IPS-20b (cell line): ENCODE data around the gene SLC30A7.
"Not testable (repeated sequence)": the region's sequence is repeated elsewhere in the genome, so short reads cannot be mapped to it uniquely, and the experiment has no call there.

Experiments
- H3K27ac ChIP-seq: one replicate; pipeline ENCODE4 v1.5.1; 2013; ENCODE audit warnings: low read length
- H3K27me3 ChIP-seq: 2 replicates; pipeline ENCODE4 v1.6.1; 2013; ENCODE audit warnings: mild to moderate bottlenecking, low read length, inconsistent platforms; ENCODE audit not compliant: insufficient read depth
- H3K36me3 ChIP-seq: 2 replicates; pipeline ENCODE4 v1.6.1; 2013; ENCODE audit warnings: low read depth, mild to moderate bottlenecking, inconsistent platforms, low read length, moderate library complexity; ENCODE audit not compliant: insufficient read depth
- H3K4me1 ChIP-seq: 2 replicates; pipeline ENCODE4 v1.6.1; 2013; ENCODE audit warnings: mild to moderate bottlenecking, control low read depth, inconsistent platforms, low read length, moderate library complexity; ENCODE audit not compliant: insufficient read depth
- H3K4me3 ChIP-seq: 2 replicates; pipeline ENCODE4 v1.5.1; 2013; ENCODE audit warnings: mild to moderate bottlenecking, low read length, inconsistent platforms
- H3K9ac ChIP-seq: 2 replicates; pipeline ENCODE4 v1.6.1; 2013; ENCODE audit warnings: low read depth, mild to moderate bottlenecking, inconsistent platforms, low read length, moderate library complexity
- H3K9me3 ChIP-seq: 2 replicates; pipeline ENCODE4 v1.6.1; 2013; ENCODE audit warnings: mild to moderate bottlenecking, low read depth, low read length, inconsistent platforms; ENCODE audit not compliant: insufficient read depth

Gene SLC30A7

DNA sequence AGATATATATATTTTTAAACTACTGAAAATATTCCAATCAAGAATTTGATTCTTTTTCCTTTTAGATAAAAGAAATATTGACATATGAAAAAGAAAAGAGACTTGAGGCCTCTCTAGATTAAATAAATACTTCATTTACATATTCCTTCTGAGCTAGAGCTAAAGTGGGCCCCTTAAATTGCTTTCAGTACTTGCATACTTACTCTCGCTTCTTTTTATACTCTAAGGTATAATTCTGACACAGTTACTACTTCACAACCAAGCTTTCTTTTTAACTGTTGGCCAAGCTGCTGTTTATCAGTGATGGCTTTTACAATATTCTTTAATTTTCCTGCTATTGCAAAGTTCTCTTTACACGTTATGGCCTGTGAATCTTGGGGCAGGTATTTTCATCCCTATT lies 25.9 kb upstream of the SLC30A7 start:
- Histone ChIP-seq H3K36me3 (peaks cover 18% of the 10 kb centered on the region), H3K4me3 (no peak overlapping the region), H3K9ac (no peak overlapping the region), H3K9me3 (no peaks in the 10 kb centered on the region), H3K27ac (no peak overlapping the region), H3K4me1 (no peaks in the 10 kb centered on the region), H3K27me3 (no peaks in the 10 kb centered on the region)

DNA sequence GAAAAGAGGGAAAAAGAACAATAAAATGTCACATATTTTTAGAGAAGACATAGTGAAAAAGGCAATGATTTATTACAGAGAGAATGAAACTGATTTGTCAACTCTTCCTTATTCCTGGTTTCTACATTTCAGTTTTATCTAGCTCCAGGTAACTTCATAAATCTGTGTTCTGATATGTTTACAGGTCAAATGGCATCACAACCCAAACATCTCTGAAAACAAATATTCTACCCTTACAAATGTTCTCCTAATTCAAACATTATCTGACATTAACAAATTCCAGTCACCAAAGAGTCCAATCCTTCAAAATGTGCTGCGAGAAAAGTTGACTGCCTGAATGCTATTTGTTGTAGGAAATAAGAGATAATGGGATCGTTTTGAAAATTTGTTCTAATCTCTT lies 21.5 kb upstream of the SLC30A7 start:
- no peaks in the 10 kb centered on the region for H3K27me3 ChIP-seq
- no peaks in the 10 kb centered on the region for H3K9me3 ChIP-seq
- H3K36me3 ChIP-seq, result peaks cover 48% of the 10 kb centered on the region
- H3K4me1 ChIP-seq, result no peaks in the 10 kb centered on the region
- H3K4me3 ChIP-seq, result no peak overlapping the region
- H3K9ac ChIP-seq, result no peak overlapping the region
- H3K27ac ChIP-seq, result no peak overlapping the region

DNA sequence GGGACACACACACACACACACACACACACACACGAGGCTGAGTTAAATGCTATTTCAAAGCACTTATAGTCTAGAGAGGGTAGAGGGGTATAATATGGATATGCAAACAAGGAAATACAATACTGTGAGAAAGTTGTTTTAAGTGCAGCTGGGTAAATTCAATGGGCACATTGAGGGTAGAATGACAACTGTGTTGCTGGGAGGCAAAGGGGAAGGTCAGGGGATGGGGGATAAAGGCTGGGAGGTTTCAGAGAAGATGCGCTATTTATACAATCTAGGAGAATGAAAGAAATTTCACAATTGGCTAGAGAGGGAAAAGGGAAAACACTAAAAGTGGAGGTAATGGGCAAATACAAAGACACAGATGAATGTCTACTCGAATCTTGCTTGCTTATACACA lies 20.7 kb upstream of the SLC30A7 start:
- H3K27me3 ChIP-seq, result no peaks in the 10 kb centered on the region

DNA sequence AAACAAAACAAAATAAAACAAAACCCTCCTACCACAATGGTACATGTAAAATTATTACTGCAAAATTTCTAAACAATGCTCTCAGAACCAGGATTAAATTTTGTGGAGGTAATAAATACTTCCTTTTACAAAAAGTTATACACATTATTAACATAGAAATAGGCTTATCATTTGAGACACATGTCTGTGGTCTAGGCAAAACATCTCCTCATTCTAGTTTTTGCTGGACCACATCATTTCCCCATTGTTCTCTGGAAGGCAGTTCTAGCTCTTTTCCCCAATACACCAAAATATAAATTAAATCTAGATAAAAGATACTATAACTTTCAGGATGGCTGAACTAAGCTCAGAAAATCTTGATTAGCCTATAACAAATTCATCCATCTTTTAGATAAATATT lies 19.6 kb upstream of the SLC30A7 start:
- H3K4me3 ChIP-seq, result no peak overlapping the region
- peaks cover 58% of the 10 kb centered on the region for H3K36me3 ChIP-seq
- H3K9ac ChIP-seq, result no peak overlapping the region
- H3K4me1 ChIP-seq, result no peaks in the 10 kb centered on the region
- H3K27ac ChIP-seq, result no peak overlapping the region
- no peaks in the 10 kb centered on the region for H3K27me3 ChIP-seq
- no peaks in the 10 kb centered on the region for H3K9me3 ChIP-seq

More for the DNA sequence above, 20.7 kb upstream of the SLC30A7 start:
- H3K4me3 ChIP-seq, result no peak overlapping the region
- H3K9ac ChIP-seq, result no peak overlapping the region
- H3K4me1 ChIP-seq, result no peaks in the 10 kb centered on the region
- no peaks in the 10 kb centered on the region for H3K9me3 ChIP-seq
- no peak overlapping the region for H3K27ac ChIP-seq
- H3K36me3 ChIP-seq, result peaks cover 52% of the 10 kb centered on the region

DNA sequence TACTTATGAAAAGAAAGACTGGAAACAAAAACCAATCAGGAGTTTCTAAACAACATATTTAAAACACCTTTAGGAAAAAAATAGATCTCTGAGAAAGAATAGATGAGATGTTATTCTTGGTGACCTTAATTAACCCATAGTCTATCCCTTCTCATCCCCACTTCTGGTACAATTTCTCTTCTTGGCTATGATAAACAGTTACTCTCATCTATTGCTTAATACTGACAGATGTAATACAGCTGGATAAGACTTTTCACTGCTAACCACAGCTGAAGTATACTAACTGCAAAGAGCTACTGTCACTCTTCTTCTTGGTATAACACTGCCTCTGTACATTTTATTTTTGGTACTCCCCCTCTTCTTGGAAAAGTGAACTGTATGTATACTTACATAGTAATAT lies 16.5 kb upstream of the SLC30A7 start:
- Histone ChIP-seq H3K4me1 (no peaks in the 10 kb centered on the region), H3K36me3 (peaks cover 43% of the 10 kb centered on the region), H3K27ac (no peak overlapping the region), H3K27me3 (no peaks in the 10 kb centered on the region), H3K4me3 (no peak overlapping the region), H3K9ac (no peak overlapping the region), H3K9me3 (no peaks in the 10 kb centered on the region)

DNA sequence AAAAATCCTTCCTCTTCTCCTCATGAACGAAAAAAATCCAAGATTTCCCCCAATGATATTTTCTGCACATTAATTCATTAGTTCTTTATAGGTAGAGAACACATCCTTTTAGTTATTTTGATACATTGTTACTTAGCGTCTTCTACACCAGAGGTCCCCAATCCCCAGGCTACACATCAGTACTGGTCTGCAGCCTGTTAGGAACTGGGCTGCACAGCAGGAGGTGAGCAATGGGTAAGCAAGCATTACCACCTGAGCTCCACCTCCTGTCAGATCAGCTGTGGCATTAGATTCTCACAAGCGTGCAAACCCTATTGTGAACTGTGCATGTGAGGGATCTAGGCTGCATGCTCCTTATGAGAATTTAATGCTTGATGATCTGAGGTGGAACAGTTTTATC lies 14.2 kb upstream of the SLC30A7 start:
- H3K9ac ChIP-seq, result no peak overlapping the region

DNA sequence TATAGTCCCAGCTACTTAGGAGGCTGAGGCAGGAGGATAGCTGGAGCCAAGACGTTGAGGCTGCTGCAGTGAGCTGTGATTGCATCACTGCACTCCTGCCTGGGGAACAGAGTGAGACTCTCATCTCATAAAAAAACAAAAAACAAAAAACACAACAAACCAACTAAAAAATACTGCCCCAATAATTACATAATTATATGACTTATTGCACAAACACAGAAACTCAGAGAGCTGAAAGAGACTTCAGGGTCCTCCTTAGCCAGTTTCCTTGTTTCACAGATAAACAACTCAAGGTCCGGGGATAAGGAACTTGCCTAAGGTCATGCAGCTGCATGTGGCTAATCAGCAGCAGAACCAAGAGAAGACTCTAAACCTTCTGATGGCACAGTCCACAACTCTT lies 13.2 kb upstream of the SLC30A7 start:
- H3K4me1 ChIP-seq, result no peaks in the 10 kb centered on the region
- H3K27me3 ChIP-seq, result no peaks in the 10 kb centered on the region
- H3K4me3 ChIP-seq, result no peak overlapping the region
- H3K36me3 ChIP-seq, result peaks cover 33% of the 10 kb centered on the region
- no peaks in the 10 kb centered on the region for H3K9me3 ChIP-seq
- no peak overlapping the region for H3K9ac ChIP-seq
- H3K27ac ChIP-seq, result no peak overlapping the region

More for the DNA sequence above, 14.2 kb upstream of the SLC30A7 start:
- Histone ChIP-seq H3K9me3 (no peaks in the 10 kb centered on the region), H3K36me3 (peaks cover 35% of the 10 kb centered on the region), H3K4me1 (no peaks in the 10 kb centered on the region), H3K4me3 (no peak overlapping the region), H3K27ac (no peak overlapping the region), H3K27me3 (no peaks in the 10 kb centered on the region)

DNA sequence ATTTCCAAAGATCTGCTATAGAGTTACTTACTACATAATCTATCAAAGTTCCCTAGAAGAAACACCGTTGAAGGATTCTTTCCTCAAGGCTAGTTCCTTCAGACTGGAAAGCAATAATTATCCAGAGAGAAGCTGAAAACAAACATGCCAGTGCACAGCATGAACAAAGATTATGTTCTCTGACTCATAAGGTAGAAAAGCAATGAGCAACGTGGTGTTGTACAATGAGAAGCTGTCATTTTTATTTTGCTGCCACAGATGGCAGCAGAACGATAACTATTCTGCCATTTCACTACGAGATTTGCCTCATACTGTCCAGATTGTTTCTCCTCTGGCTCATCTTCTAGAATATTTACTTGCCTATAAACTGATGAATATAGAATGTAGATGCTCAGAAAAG lies 11.9 kb upstream of the SLC30A7 start:
- no peak overlapping the region for H3K27ac ChIP-seq
- no peak overlapping the region for H3K9ac ChIP-seq
- no peaks in the 10 kb centered on the region for H3K27me3 ChIP-seq
- peaks cover 39% of the 10 kb centered on the region for H3K36me3 ChIP-seq
- H3K4me3 ChIP-seq, result no peak overlapping the region
- no peaks in the 10 kb centered on the region for H3K4me1 ChIP-seq
- H3K9me3 ChIP-seq, result peaks cover 4% of the 10 kb centered on the region

DNA sequence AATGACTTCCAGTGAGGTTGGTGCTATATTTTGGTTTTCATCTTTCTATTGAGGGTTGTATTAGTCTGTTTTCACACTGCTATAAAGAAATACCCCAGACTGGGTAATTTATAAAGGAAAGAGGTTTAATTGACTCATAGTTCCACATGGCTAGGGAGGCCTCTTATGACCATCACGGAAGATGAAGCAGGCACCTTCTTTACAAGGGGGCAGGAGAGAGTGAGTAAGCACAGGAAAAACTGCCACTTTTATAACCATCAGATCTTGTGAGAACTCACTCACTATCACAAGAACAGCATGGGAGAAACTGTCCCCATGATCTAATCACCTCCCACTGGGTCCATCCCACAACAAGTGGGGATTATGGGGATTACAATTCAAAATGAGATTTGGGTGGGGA lies 6.9 kb upstream of the SLC30A7 start:
- H3K27me3 ChIP-seq, H3K4me1 ChIP-seq, H3K9ac ChIP-seq, H3K4me3 ChIP-seq, H3K27ac ChIP-seq: not testable (repeated sequence)
- Histone ChIP-seq H3K36me3 (peaks cover 61% of the 10 kb centered on the region), H3K9me3 (peaks cover 36% of the 10 kb centered on the region)

DNA sequence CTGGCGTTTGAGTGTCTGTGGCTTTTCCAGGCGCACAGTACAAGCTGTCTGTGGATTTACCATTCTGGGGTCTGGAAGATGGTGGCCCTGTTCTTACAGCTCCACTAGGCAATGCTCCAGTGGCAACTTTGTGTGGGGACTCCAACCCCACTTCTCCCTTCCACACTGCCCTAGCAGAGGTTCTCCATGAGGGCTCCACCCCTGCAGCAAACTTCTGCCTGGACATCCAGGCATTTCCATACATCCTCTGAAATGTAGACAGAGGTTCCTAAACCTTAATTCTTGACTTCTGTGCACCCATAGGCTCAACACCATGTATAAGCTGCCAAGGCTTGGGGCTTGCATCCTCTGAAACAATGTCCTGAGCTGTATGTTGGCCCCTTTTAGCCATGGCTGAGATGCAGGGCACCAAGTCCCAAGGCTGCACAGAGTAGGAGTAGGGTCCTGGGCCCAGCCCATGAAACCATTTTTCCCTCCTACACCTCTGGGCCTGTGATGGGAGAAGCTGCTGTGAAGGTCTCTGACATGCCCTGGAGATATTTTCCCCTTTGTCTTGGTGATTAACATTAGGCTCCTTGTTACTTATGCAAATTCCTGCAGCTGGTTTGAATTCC lies 5.9 kb upstream of the SLC30A7 start:
- Histone ChIP-seq H3K36me3 (peaks cover 61% of the 10 kb centered on the region), H3K9me3 (peaks cover 36% of the 10 kb centered on the region)
- not testable (repeated sequence) for H3K9ac ChIP-seq, H3K4me1 ChIP-seq, H3K27me3 ChIP-seq, H3K4me3 ChIP-seq, H3K27ac ChIP-seq

DNA sequence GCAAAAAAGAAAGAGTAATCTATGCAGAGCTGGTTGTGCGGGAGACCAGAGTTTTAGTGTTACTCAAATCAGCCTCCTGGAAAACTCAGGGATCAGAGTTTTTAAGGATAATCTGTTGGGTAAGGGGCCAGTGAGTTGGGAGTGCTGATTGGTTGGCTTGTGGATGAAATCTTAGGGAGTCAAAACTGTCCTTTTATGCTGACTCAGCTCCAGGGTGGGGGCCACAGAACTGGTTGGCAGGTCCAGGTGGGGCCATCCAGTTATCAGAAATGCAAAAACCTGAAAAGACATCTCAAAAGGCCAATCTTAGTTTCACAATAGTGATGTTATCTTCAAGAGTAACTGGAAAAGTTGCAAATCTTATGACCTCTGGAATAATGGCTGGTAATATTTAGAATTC lies 4.5 kb upstream of the SLC30A7 start:
- Histone ChIP-seq H3K27ac (no peak overlapping the region), H3K4me1 (no peaks in the 10 kb centered on the region), H3K36me3 (peaks cover 56% of the 10 kb centered on the region), H3K27me3 (no peaks in the 10 kb centered on the region), H3K4me3 (no peak overlapping the region), H3K9me3 (peaks cover 36% of the 10 kb centered on the region), H3K9ac (no peak overlapping the region)

DNA sequence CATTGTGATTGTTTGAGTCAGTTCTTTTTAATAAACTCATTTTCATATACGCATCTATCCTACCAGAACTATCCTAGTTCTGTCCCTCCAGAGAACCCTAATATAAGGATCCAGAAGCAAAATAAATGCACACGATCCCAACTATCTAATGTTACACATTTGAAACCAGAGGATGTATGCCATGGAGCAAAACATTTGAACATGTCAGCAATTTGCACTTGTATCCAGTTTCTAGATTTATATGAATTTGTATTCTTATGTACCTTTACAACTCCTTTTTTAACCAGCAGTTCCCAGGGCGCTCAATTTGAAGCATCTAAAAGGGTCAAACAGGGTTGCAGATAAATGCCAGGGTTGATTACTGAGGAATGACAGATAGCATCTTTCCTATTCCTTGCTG lies 3.3 kb upstream of the SLC30A7 start:
- H3K27ac ChIP-seq, result no peak overlapping the region

More for the DNA sequence above, 3.3 kb upstream of the SLC30A7 start:
- Histone ChIP-seq H3K9me3 (peaks cover 36% of the 10 kb centered on the region), H3K4me1 (peaks cover 6% of the 10 kb centered on the region; the same call in 1 of the 2 replicates), H3K36me3 (peaks cover 45% of the 10 kb centered on the region), H3K4me3 (no peak overlapping the region), H3K9ac (no peak overlapping the region), H3K27me3 (no peaks in the 10 kb centered on the region)
